ENCODE results near the gene ZNF71. TPM values are rescaled to one million over a fixed set of nuclear protein-coding genes. Genes with fewer than 3 reads are reported as not detected.

Gene ZNF71
- polyA plus RNA-seq, 1 donor (not counting 4 experiments of a cell fraction or from before 2014, with no cell fraction given) = 4.8 TPM

- Histone ChIP-seq H4K20me1 (ENCODE audit: control insufficient read depth, extremely low read depth, insufficient read depth, low read length) (no peaks in the 10 kb centered on the region), H3K4me1 (ENCODE audit: control insufficient read depth, extremely low read depth, insufficient read depth, low read length) (no peaks in the 10 kb centered on the region), H3K27me3 (ENCODE audit: control insufficient read depth, extremely low read depth, insufficient read depth, low read length) (no peaks in the 10 kb centered on the region), H3K27ac (ENCODE audit: control insufficient read depth, insufficient read depth, low read length) (no peak overlapping the region), H3K79me2 (ENCODE audit: control insufficient read depth, insufficient read depth, low read length) (no peaks in the 10 kb centered on the region), H3K36me3 (ENCODE audit: control insufficient read depth in 2 of 2, extremely low read depth in 1 of 2, insufficient read depth in 2 of 2, low read length in 2 of 2) (no peaks in the 10 kb centered on the region), H3K9me3 (ENCODE audit: control insufficient read depth, low read depth, low read length) (peaks cover 2% of the 10 kb centered on the region), H3K4me2 (ENCODE audit: control insufficient read depth, extremely low read depth, insufficient read depth, low read depth, low read length) (no peak overlapping the region), H2AFZ (ENCODE audit: control insufficient read depth, low read length) (no peak overlapping the region), H3K9me1 (ENCODE audit: control insufficient read depth, extremely low read depth, insufficient read depth, low read length) (no peaks in the 10 kb centered on the region), H3K9ac (ENCODE audit: control insufficient read depth, extremely low read depth, insufficient read depth, low read length) (no peak overlapping the region), H3K4me3 (ENCODE audit: control insufficient read depth in 2 of 3, extremely low read depth in 1 of 3, insufficient read depth in 2 of 3, low read depth in 1 of 3, low read length in 3 of 3) (no peak overlapping the region)
- TF ChIP-seq EZH2 (IDR thresholded peaks at IDR 0.05; ENCODE audit: low read length) = no peak
- TF ChIP-seq, protein P1, sequence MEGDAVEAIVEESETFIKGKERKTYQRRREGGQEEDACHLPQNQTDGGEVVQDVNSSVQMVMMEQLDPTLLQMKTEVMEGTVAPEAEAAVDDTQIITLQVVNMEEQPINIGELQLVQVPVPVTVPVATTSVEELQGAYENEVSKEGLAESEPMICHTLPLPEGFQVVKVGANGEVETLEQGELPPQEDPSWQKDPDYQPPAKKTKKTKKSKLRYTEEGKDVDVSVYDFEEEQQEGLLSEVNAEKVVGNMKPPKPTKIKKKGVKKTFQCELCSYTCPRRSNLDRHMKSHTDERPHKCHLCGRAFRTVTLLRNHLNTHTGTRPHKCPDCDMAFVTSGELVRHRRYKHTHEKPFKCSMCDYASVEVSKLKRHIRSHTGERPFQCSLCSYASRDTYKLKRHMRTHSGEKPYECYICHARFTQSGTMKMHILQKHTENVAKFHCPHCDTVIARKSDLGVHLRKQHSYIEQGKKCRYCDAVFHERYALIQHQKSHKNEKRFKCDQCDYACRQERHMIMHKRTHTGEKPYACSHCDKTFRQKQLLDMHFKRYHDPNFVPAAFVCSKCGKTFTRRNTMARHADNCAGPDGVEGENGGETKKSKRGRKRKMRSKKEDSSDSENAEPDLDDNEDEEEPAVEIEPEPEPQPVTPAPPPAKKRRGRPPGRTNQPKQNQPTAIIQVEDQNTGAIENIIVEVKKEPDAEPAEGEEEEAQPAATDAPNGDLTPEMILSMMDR (optimal IDR thresholded peaks at IDR 0.05 in 1 of 3, IDR thresholded peaks at IDR 0.05 in 1 of 3, conservative IDR thresholded peaks at IDR 0.05 in 1 of 3; ENCODE audit: extremely low read depth in 1 of 3, insufficient read depth in 2 of 3, low read length in 3 of 3) = no peak
- dilution Hi-C loops (cut with MboI; ENCODE audit: extremely low pct_ligation_motif_present, low sequenced_read_pairs) = no loop called here
- DNase-seq (ENCODE audit: low read depth, low spot score) (no peak), FAIRE-seq (no peak)
These were observed 37.9 kb downstream of the ZNF71 start for GRCh38 chr19:56633021-56633420.

DNA sequence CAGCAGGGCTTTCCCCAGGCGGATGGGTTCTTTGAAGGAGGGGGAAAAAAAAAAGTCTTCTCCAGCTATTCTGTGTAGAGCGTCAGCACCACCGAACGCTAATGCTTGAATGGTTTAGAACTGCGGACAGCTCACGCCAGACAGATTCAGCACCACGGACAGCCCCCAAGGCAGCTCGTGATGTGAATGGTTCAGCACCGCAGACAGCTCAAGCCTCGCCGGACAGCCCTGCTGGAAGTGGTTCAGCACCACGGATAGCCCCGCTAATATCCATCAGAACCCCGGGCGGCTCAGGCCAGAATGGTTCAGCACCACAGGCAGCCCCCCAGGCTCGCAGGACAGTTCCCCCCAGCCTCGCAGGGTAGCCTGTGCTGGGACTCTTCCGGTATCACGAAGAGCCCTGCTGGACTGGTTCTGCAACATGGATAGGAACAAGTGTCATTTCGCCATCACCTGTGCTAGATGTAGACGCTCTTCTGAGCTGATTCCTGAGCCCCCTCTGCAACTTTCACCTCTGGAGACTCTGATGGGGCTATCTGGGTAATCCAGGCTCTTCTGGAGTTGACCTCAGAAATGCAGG, 43.0 kb downstream of the ZNF71 start:
- Histone ChIP-seq H3K9me1 (ENCODE audit: control insufficient read depth, extremely low read depth, insufficient read depth, low read length) (no peaks in the 10 kb centered on the region), H3K27ac (ENCODE audit: control insufficient read depth, insufficient read depth, low read length) (no peak overlapping the region), H3K36me3 (ENCODE audit: control insufficient read depth in 2 of 2, extremely low read depth in 1 of 2, insufficient read depth in 2 of 2, low read length in 2 of 2) (no peaks in the 10 kb centered on the region), H3K9ac (ENCODE audit: control insufficient read depth, extremely low read depth, insufficient read depth, low read length) (no peak overlapping the region), H3K27me3 (ENCODE audit: control insufficient read depth, extremely low read depth, insufficient read depth, low read length) (no peaks in the 10 kb centered on the region), H3K9me3 (ENCODE audit: control insufficient read depth, low read depth, low read length) (peaks cover 2% of the 10 kb centered on the region), H3K4me1 (ENCODE audit: control insufficient read depth, extremely low read depth, insufficient read depth, low read length) (no peaks in the 10 kb centered on the region), H3K4me2 (ENCODE audit: control insufficient read depth, extremely low read depth, insufficient read depth, low read depth, low read length) (no peak overlapping the region), H2AFZ (ENCODE audit: control insufficient read depth, low read length) (no peak overlapping the region), H3K4me3 (ENCODE audit: control insufficient read depth in 2 of 3, extremely low read depth in 1 of 3, insufficient read depth in 2 of 3, low read depth in 1 of 3, low read length in 3 of 3) (no peak overlapping the region), H4K20me1 (ENCODE audit: control insufficient read depth, extremely low read depth, insufficient read depth, low read length) (no peaks in the 10 kb centered on the region), H3K79me2 (ENCODE audit: control insufficient read depth, insufficient read depth, low read length) (no peaks in the 10 kb centered on the region)
- FAIRE-seq = peak; percentile 41
- dilution Hi-C loops (cut with MboI; ENCODE audit: extremely low pct_ligation_motif_present, low sequenced_read_pairs) = no loop called here
- peak; percentile 19 for DNase-seq (ENCODE audit: low read depth, low spot score)
- no peak for TF ChIP-seq EZH2 (IDR thresholded peaks at IDR 0.05; ENCODE audit: low read length)
- TF ChIP-seq, protein P1 (optimal IDR thresholded peaks at IDR 0.05 in 1 of 3, IDR thresholded peaks at IDR 0.05 in 1 of 3, conservative IDR thresholded peaks at IDR 0.05 in 1 of 3; ENCODE audit: extremely low read depth in 1 of 3, insufficient read depth in 2 of 3, low read length in 3 of 3) = no peak

Measured in keratinocyte (primary cell).